Testis (tissue), 3 donors: ENCODE measurements around the gene WDR33. TPM values are rescaled to one million over a fixed set of nuclear protein-coding genes. Genes with fewer than 3 reads are reported as not detected.
"Not testable (repeated sequence)": the region's sequence is repeated elsewhere in the genome, so short reads cannot be mapped to it uniquely, and the experiment has no call there.

Source experiments
- DNase-seq: peaks from one replicate; pipeline ENCODE4 v3.0.0-alpha.2; 2019
- H3K27ac ChIP-seq, 2 donors: fragments of 200-600 bp; sonication (generic); one replicate each; pipeline ENCODE4 v1.5.1; 2019
- H3K27me3 ChIP-seq: fragments of 200-600 bp; sonication (generic); one replicate; pipeline ENCODE4 v1.5.1; 2019
- H3K36me3 ChIP-seq: fragments of 200-600 bp; sonication (generic); one replicate; pipeline ENCODE4 v1.5.1; 2017; ENCODE audit warnings: low read depth; ENCODE audit errors: missing control alignments
- H3K4me1 ChIP-seq: fragments of 200-600 bp; sonication (generic); one replicate; pipeline ENCODE4 v1.5.1; 2019
- H3K4me3 ChIP-seq, 2 donors: fragments of 200-600 bp; sonication (generic); one replicate each; pipeline ENCODE4 v1.5.1; 2017 to 2019
- H3K9me3 ChIP-seq: fragments of 200-600 bp; sonication (generic); one replicate; pipeline ENCODE4 v1.5.1; 2017
- CTCF ChIP-seq, 3 experiments: fragments of 450-650 bp in 2 of 3; fragments of 200-600 bp in 1 of 3; sonication (generic) in 1 of 3; IDR thresholded peaks; one replicate each; pipeline ENCODE4 v1.5.1; 2016 to 2019; ENCODE audit warnings: antibody characterized with exemption in 3 of 3, mild to moderate bottlenecking in 2 of 3, moderate library complexity in 1 of 3
- POLR2A ChIP-seq: fragments of 450-650 bp; IDR thresholded peaks from one replicate; pipeline ENCODE4 v1.6.1; 2017; ENCODE audit warnings: antibody characterized with exemption, mild to moderate bottlenecking, moderate library complexity
- WGBS, 2 donors: methylation state at CpG; one replicate each; pipeline ENCODE4 v1.1.5; 2018; 5-methylcytosine and 5-hydroxymethylcytosine counted together
- intact Hi-C: fragments of 100-400 bp; cut with DNase I; formaldehyde crosslinking; loops from one replicate; pipeline ENCODE4 v1.15.1; 2023; ENCODE audit warnings: low total_unique reads
- polyA plus RNA-seq: library from polyadenylated mRNA; stranded (reverse); fragments of 350-450 nt; fragmentation: Illumina TruSeq; extraction: RNeasy Lipid Tissue Mini Kit (QIAGEN cat#74804); gene quantifications from one replicate; pipeline ENCODE4 v1.2.3, GENCODE V29; 2014; ENCODE audit warnings: low read depth, low replicate concordance; ENCODE audit not compliant: insufficient read depth
- total RNA-seq, 2 donors: library from RNA; depleted of rRNA; stranded (reverse); fragments of >200 nt; gene quantifications; one replicate each; pipeline ENCODE4 v1.2.3, GENCODE V29; 2016

Gene WDR33
- total and polyA plus RNA-seq, 3 donors from 2014 or later, result 57.4 to 65.8 (median 62.1) TPM

- no peaks in the 10 kb centered on the region for H3K4me1 ChIP-seq
- no peak for TF ChIP-seq CTCF (IDR thresholded peaks at IDR 0.05)
- no peak for TF ChIP-seq POLR2A
- no peak overlapping the region for H3K27ac ChIP-seq
- 79 to 91% methylated on average over 8 of the region's 8 CpGs for WGBS, 2 donors
- DNase-seq, result no peak
- no peaks in the 10 kb centered on the region for H3K27me3 ChIP-seq
- H3K36me3 ChIP-seq, result no peaks in the 10 kb centered on the region
- intact Hi-C loops, result no loop called here
- H3K4me3 ChIP-seq, result no peak overlapping the region
- no peaks in the 10 kb centered on the region for H3K9me3 ChIP-seq
These were observed 56.8 kb downstream of the WDR33 start for GRCh38 chr2:127754186-127754585.

DNA sequence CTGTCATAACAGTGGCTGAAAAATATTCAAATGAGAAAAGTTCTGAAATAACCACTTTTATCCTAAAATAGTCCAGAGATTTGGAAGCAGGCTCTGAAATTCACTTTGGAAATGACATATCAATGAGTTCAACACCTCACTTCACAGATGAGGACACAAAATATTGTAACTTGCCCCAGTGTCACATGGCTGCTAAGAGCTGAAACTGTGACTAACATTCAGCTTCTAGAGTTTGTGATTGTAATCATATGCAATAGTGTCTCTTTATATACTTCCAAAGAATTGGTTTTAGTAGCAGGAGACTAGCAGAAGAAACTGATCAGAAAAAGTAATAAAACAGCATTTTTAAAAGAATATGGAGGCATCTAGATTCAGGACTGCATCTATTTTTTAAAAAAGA is 57.6 kb downstream of the WDR33 start:
- Histone ChIP-seq H3K4me1 (no peaks in the 10 kb centered on the region), H3K4me3 (no peak overlapping the region), H3K27ac (no peak overlapping the region), H3K9me3 (no peaks in the 10 kb centered on the region), H3K27me3 (no peaks in the 10 kb centered on the region), H3K36me3 (no peaks in the 10 kb centered on the region)
- DNase-seq, result no peak
- no peak for TF ChIP-seq POLR2A
- TF ChIP-seq CTCF (IDR thresholded peaks at IDR 0.05), result no peak
- intact Hi-C loops, result no loop called here

DNA sequence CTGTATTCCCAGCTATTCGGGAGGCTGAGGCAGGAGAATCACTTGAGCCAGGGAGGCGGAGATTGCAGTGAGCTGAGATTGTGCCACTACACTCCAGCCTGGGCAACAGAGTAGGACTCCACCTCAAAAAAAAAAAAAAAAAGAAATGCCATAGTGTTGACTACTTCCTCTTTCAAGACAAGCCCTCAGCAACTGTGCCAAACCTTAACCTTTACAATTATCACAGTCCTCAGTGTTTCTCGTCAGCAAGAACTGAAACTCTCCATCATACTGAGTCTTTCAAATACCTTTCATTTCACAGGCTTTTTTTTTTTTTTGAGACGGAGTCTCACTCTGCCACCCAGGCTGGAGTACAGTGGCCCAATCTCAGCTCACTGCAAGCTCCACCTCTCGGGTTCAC is 61.4 kb downstream of the WDR33 start:
- H3K9me3 ChIP-seq, H3K27ac ChIP-seq, H3K4me3 ChIP-seq, H3K36me3 ChIP-seq, DNase-seq, intact Hi-C loops, H3K27me3 ChIP-seq, H3K4me1 ChIP-seq: not testable (repeated sequence)
- 84 to 90% methylated on average over 5 of the region's 5 CpGs for WGBS, 2 donors

GRCh38 chr2:127747621-127748020 is 63.4 kb downstream of the WDR33 start:
- intact Hi-C loops, result no loop called here
- 92 to 94% methylated on average over 5 of the region's 5 CpGs for WGBS, 2 donors
- Histone ChIP-seq H3K27me3 (no peaks in the 10 kb centered on the region), H3K4me3 (no peak overlapping the region), H3K27ac (no peak overlapping the region), H3K9me3 (no peaks in the 10 kb centered on the region), H3K36me3 (no peaks in the 10 kb centered on the region), H3K4me1 (peaks cover 4% of the 10 kb centered on the region)
- no peak for DNase-seq
- TF ChIP-seq CTCF (IDR thresholded peaks at IDR 0.05) (no peak), POLR2A (no peak)

DNA sequence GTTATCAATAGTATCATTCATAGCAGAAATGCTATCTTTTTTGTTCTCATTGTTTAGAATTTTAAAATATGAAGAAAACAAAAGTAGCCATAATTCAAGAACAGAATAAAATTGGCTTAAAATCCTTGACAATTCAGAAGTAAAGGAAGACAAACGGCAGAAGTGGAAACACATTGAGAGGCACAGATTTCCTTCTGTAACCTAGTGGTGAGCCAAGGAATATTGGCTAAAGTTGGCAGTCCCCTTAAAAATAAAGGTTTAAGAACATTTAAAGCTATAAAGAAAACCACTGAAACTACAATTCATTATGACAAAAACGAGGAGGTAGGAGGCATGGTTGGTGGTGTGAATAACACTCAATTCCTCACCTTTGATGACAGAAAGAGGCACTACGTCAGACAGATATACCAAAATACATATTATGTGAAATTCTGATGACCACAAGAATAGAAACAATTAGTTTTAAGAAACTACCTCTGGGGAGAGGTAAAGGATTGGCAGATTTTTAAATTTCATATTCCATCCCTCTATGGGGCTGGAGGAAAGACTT is 67.4 kb downstream of the WDR33 start:
- Histone ChIP-seq H3K9me3 (no peaks in the 10 kb centered on the region), H3K4me3 (no peak overlapping the region), H3K4me1 (peaks cover 4% of the 10 kb centered on the region), H3K27me3 (no peaks in the 10 kb centered on the region), H3K36me3 (no peaks in the 10 kb centered on the region), H3K27ac (no peak overlapping the region)
- no peak for DNase-seq
- TF ChIP-seq POLR2A (no peak), CTCF (IDR thresholded peaks at IDR 0.05) (peak in 2 of 3 experiments; percentile 12 to 16)
- intact Hi-C loops, result no loop called here
- 68 to 72% methylated on average over 3 of the region's 3 CpGs for WGBS, 2 donors
